ENCODE results near the gene VMAC. TPM values are rescaled to one million over a fixed set of nuclear protein-coding genes. Genes with fewer than 3 reads are reported as not detected.

The VMAC gene
- total RNA-seq, 2 experiments from 2014 or later, result 23.4 to 25.3 TPM

DNA sequence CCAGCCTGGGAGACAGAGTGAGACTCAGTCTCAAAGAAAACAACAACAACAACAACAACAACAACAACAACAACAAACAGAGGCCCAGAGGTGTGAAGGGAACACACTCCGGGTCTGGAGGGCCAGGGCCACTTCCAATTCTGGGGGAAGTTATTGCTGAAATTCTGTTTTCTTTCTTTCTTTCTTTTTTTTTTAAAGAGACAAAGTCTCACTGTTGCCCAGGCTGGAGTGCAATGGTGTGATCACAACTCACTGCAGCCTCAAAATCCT is 5.9 kb downstream of the VMAC start:
- intact Hi-C loops (cut with DNase I, micrococcal nuclease), result no loop called here
- H3K36me3 ChIP-seq (ENCODE audit: insufficient read depth, low read length), result peaks cover 26% of the 10 kb centered on the region
- no peaks in the 10 kb centered on the region for H3K9me3 Mint-ChIP-seq
- ATAC-seq (ENCODE audit: poor library complexity) (no peak), DNase-seq (no peak)
- no peaks in the 10 kb centered on the region for H3K9me3 ChIP-seq (ENCODE audit: control insufficient read depth in 1 of 2, insufficient read depth in 1 of 2, low read length in 2 of 2)
- peaks cover 13% of the 10 kb centered on the region for H3K4me1 ChIP-seq (ENCODE audit: insufficient read depth, low read length)
- no peak overlapping the region for H3K27ac ChIP-seq (ENCODE audit: low read depth in 1 of 2, low read length in 2 of 2)
- TF ChIP-seq, protein P1, sequence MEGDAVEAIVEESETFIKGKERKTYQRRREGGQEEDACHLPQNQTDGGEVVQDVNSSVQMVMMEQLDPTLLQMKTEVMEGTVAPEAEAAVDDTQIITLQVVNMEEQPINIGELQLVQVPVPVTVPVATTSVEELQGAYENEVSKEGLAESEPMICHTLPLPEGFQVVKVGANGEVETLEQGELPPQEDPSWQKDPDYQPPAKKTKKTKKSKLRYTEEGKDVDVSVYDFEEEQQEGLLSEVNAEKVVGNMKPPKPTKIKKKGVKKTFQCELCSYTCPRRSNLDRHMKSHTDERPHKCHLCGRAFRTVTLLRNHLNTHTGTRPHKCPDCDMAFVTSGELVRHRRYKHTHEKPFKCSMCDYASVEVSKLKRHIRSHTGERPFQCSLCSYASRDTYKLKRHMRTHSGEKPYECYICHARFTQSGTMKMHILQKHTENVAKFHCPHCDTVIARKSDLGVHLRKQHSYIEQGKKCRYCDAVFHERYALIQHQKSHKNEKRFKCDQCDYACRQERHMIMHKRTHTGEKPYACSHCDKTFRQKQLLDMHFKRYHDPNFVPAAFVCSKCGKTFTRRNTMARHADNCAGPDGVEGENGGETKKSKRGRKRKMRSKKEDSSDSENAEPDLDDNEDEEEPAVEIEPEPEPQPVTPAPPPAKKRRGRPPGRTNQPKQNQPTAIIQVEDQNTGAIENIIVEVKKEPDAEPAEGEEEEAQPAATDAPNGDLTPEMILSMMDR (IDR thresholded peaks at IDR 0.05), result no peak
- no peak overlapping the region for H3K4me3 Mint-ChIP-seq
- no peak overlapping the region for H3K27ac Mint-ChIP-seq
- peaks cover 13% of the 10 kb centered on the region for H3K36me3 Mint-ChIP-seq (ENCODE audit: low read depth)
- ChIA-PET CTCF (no interaction called here), POLR2A (interaction anchor here (0.8 kb wide), 1 partner anchor 74 kb away, joined by 3 read pairs; no protein-coding TSS in a partner anchor)
- no peak overlapping the region for H3K4me3 ChIP-seq (ENCODE audit: low read length)
- no peaks in the 10 kb centered on the region for H3K27me3 ChIP-seq (ENCODE audit: control insufficient read depth in 1 of 2, insufficient read depth in 2 of 2, low read length in 2 of 2)
- peaks cover 11% of the 10 kb centered on the region for H3K4me1 Mint-ChIP-seq (ENCODE audit: low read depth)
- H3K27me3 Mint-ChIP-seq, result no peaks in the 10 kb centered on the region

GRCh38 chr19:5911366-5911765 is 6.7 kb downstream of the VMAC start:
- no peak overlapping the region for H3K27ac ChIP-seq (ENCODE audit: low read depth in 1 of 2, low read length in 2 of 2)
- H3K36me3 ChIP-seq (ENCODE audit: insufficient read depth, low read length), result peaks cover 32% of the 10 kb centered on the region
- ChIA-PET POLR2A (no interaction called here), CTCF (no interaction called here)
- Mint-ChIP-seq H3K9me3 (no peaks in the 10 kb centered on the region), H3K4me1 (ENCODE audit: low read depth) (peaks cover 7% of the 10 kb centered on the region), H3K27ac (no peak overlapping the region), H3K27me3 (no peaks in the 10 kb centered on the region), H3K4me3 (no peak overlapping the region), H3K36me3 (ENCODE audit: low read depth) (peaks cover 20% of the 10 kb centered on the region)
- TF ChIP-seq, protein P1 (IDR thresholded peaks at IDR 0.05), result no peak
- no peak for DNase-seq
- H3K4me3 ChIP-seq (ENCODE audit: low read length), result no peak overlapping the region
- peaks cover 5% of the 10 kb centered on the region for H3K4me1 ChIP-seq (ENCODE audit: insufficient read depth, low read length)
- intact Hi-C loops (cut with DNase I, micrococcal nuclease), result no loop called here
- no peaks in the 10 kb centered on the region for H3K27me3 ChIP-seq (ENCODE audit: control insufficient read depth in 1 of 2, insufficient read depth in 2 of 2, low read length in 2 of 2)
- no peak for ATAC-seq (ENCODE audit: poor library complexity)
- no peaks in the 10 kb centered on the region for H3K9me3 ChIP-seq (ENCODE audit: control insufficient read depth in 1 of 2, insufficient read depth in 1 of 2, low read length in 2 of 2)

GRCh38 chr19:5913739-5914357 is 9.2 kb downstream of the VMAC start, which contains the start of gene CAPS:
Gene CAPS (plus strand): TSS chr19:5914254. CDS start chr19:5914407, 153 bp downstream.
- Histone ChIP-seq H3K4me3 (ENCODE audit: low read length) (no peak within 1 kb of the TSS), H3K27ac (ENCODE audit: low read depth in 1 of 2, low read length in 2 of 2) (no peak within 1 kb of the TSS), H3K36me3 (ENCODE audit: insufficient read depth, low read length) (peaks cover 54% of the 10 kb centered on the region), H3K27me3 (ENCODE audit: control insufficient read depth in 1 of 2, insufficient read depth in 2 of 2, low read length in 2 of 2) (no peaks in the 10 kb centered on the region), H3K9me3 (ENCODE audit: control insufficient read depth in 1 of 2, insufficient read depth in 1 of 2, low read length in 2 of 2) (no peaks in the 10 kb centered on the region), H3K4me1 (ENCODE audit: insufficient read depth, low read length) (no peaks in the 10 kb centered on the region)
- Mint-ChIP-seq H3K36me3 (ENCODE audit: low read depth) (peaks cover 34% of the 10 kb centered on the region), H3K27me3 (no peaks in the 10 kb centered on the region), H3K4me1 (ENCODE audit: low read depth) (no peaks in the 10 kb centered on the region), H3K4me3 (no peak within 1 kb of the TSS), H3K27ac (peak within 1 kb of the TSS; percentile 47), H3K9me3 (no peaks in the 10 kb centered on the region)
- POLR2A ChIA-PET, result no interaction called here
- TF ChIP-seq, protein P1 (IDR thresholded peaks at IDR 0.05), result no peak
- CTCF ChIA-PET, result no interaction called here
- no peak for ATAC-seq (ENCODE audit: poor library complexity)
- intact Hi-C loops (cut with DNase I, micrococcal nuclease), result loop anchor here in 1 of 2 experiments (1.0 kb wide), 1 partner anchor 21 kb away; no protein-coding TSS in a partner anchor
- no peak for DNase-seq

Measured in CD4-positive, alpha-beta T cell (primary cell).